Measurements from ENCODE around the gene AADAT. TPM values are rescaled to one million over a fixed set of nuclear protein-coding genes. Genes with fewer than 3 reads are reported as not detected.

The AADAT gene
- total and polyA plus RNA-seq, 2 of the 8 experiments (the other 6 are each of a cell fraction or from before 2014, with no cell fraction given) = 6.1 to 7.7 TPM

DNA sequence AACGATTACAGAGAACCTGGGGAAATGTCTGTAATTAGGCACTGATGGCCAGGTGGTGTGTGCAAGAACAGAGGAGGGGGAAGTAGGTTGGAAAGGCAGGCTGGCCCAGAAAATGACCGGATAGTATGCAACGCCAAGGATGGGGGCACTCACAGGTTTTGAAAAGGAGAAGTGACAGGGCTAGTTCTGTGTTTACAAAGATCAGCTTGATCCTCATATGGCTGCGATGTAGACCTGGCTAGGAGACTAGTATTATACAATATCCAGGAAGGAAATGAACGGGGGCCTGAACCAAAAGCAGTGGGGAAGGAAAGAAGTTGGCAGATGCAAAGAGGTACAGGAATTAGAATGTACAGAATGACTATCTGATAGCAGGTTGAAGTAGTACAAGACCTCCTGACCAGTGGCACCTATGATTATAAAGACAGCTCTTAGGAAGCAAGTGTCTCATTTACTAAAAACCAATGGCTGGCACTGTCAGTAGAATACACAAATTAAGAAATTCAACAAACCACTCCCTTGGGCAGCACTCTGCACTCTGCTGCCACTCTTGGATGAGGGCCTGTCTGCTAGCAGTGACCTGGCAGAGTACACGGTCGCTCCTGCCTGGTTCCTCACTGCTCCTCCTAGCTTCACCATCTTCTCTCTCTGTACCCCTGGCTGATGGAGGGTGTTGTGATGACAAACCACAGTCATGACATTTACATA is 77.7 kb downstream of the AADAT start (continued):
- no peak for TF ChIP-seq FOSL1 (IDR thresholded peaks at IDR 0.05; ENCODE audit: insufficient read depth, low read depth, low read length)
- TF ChIP-seq RNF2 (IDR thresholded peaks at IDR 0.05; ENCODE audit: borderline replicate concordance, low read depth, low read length, missing control alignments, poor library complexity, severe bottlenecking) = no peak

Small RNAs within 50 kb of the gene (small RNA-seq; reads per million reads assigned to genes)
- not detected for gene APOBEC3AP1 (ENCODE audit: insufficient read depth)

Other genes starting within 250 kb of the AADAT start
- gene MFAP3L, start 63.6 kb downstream of the AADAT start, total RNA-seq (2021; fragmentation: NEBNext Ultra II Directional; extraction: Animal tissue kit (Norgen Biotek cat#: 25700)) = 9.8 and 13.9 TPM in 2 replicates
- gene MFAP3L, start 63.6 kb downstream of the AADAT start, polyA plus RNA-seq (2011; rRNA removed) = 5.8 and 7.0 TPM in 2 replicates

Data from H1 (cell line).